GM19238 (cell line): ENCODE results near the gene ZNF691.
"Not testable (repeated sequence)": the region's sequence is repeated elsewhere in the genome, so short reads cannot be mapped to it uniquely, and the experiment has no call there.

ENCODE experiments used
- DNase-seq: peaks from one replicate; pipeline ENCODE4 v3.0.0; 2011; ENCODE audit warnings: low spot score; ENCODE audit not compliant: insufficient read length

ZNF691 gene

GRCh38 chr1:42846257-42847110 is at the start of gene ZNF691:
ZNF691 (plus strand) TSS chr1:42846613; CDS start chr1:42849659, 3,046 bp downstream.
- peak; percentile 92 for DNase-seq

DNA sequence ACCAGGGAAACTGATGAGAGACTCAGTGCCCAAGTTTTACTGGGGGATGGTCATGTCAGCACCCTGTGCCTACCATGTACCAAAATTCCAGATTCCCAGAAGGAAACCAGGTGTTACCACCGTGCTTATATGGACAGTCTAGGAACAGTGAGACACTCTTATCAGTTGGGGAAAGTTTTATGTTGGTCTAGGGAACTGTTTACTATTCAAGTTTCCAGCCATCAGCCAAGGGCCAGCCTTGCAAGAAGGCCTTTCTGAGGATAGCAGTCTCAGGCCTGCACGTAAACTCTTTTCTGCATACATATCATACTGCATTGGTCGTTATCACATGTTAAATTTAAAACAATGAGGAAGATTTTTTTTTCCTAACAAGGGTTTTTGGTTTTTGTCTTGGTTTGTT is 49.0 kb upstream of the ZNF691 start:
- no peak for DNase-seq

DNA sequence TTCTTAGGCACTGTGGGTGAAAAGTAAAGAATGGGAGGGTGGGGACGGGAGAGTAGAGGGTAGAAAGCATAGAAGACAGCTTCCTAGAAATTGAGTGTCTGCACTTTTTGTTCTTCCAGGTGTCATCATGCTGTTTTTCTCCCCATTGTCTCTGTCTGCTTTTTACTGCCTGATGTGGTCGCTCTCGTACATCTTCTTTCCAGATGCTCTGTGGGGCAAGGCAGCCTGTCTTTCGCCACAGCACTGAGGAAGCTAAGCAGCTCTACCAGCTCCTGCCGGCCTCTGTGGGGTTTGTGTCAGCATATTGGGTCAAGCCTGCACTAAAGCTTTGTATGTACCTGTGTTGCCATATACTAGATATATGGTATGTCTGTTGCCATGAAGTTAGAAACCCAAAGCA is 48.4 kb upstream of the ZNF691 start:
- DNase-seq = no peak

GRCh38 chr1:42801832-42802473 is 44.5 kb upstream of the ZNF691 start:
- no peak for DNase-seq

GRCh38 chr1:42806171-42806570 is 40.2 kb upstream of the ZNF691 start:
- DNase-seq = no peak

- DNase-seq = no peak
Measured at GRCh38 chr1:42806593-42806992, 39.8 kb upstream of the ZNF691 start.

DNA sequence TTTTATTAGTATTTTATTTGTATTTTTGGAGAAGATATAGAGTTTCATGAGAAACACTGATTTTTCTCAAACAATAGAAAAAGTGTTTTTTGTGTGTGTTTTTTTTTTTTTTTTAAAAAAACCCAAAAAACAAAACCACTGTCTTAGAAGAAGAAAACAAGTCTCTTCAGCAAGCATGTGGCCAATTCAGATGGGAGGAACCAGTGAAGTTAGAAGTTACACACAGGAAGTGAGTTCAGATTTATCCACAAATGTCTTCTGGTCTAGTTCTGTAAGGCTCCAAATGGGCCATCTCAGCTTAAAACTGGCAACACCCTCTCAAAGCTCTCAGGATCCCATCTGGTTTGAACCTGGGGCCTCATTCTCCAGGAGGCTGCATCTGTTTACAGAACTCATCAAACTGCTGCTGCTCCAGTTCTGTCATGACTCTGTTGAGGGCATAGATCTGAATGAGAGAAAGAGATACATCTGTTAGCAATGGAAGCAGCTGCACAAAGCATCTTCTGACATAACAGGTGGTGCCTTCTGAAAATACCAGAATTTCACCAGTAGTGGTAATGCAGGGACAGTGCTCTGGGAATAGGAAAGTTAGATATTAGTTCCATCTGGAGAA is 39.3 kb upstream of the ZNF691 start:
- no peak for DNase-seq

DNA sequence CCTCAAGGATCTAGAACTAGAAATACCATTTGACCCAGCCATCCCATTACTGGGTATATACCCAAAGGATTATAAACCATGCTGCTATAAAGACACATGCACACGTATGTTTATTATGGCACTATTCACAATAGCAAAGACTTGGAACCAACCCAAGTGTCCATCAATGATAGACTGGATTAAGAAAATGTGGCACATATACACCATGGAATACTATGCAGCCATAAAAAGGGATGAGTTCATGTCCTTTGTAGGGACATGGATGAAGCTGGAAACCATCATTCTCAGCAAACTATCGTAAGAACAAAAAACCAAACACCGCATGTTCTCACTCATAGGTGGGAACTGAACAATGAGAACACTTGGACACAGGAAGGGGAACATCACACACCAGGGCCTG is 31.6 kb upstream of the ZNF691 start:
- DNase-seq = not testable (repeated sequence)

GRCh38 chr1:42815941-42816584 is 30.4 kb upstream of the ZNF691 start:
- no peak for DNase-seq

DNA sequence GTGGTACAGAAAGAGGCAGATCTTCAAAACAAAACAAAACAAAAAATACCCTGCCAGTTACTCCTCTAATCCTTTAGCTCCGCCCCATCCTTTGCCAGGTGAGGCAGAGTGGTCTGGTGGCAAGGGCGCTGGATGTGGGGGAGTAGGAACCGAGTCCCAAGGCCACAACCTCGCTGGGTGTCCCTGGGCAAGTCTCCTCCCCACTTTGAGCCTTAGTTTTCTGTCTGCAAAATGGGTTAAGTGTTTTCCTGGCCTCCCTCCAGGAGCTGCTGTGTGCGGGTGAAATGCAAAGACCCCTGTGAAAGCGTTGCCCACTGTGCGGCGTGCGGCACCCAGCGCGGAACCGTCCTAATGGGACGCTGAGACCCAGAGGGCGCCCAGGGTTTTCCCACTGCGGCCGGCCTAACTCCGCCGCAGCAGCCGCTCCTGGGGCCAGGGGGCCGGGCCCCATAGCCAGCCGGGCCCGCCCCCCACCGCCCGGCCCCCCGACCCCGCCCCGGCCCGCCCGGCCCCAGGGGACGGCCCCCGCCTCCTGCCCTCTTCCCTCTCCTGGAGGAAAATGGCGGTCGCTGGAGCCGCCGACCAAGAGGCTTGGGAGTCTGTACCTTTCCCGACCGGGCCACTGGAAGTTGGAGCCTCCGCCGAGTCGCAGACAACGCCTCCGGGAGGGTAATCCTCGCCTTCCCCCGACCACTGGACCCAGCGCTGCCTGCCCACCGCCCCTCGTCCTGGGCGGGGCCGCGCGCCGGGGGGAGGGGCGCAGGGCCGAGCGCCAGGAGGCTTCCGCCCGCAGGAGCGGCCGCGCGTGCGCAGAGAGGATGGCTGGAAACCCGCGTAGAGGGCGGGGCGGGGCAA is 29.6 kb upstream of the ZNF691 start, which contains the start of the genes ERMAP and SVBP:
ERMAP (plus strand) TSS at position 538 of the 855 bp plus-strand sequence. CDS start 13,327 bp downstream, outside the sequence.
SVBP (minus strand) TSS at position 813 of the 855 bp plus-strand sequence. CDS start 853 bp downstream, outside the sequence.
- DNase-seq = peak; percentile 90

- no peak for DNase-seq
Measured at GRCh38 chr1:42817440-42817767, 29.0 kb upstream of the ZNF691 start.

GRCh38 chr1:42817976-42818375 is 28.4 kb upstream of the ZNF691 start:
- no peak for DNase-seq

- DNase-seq = no peak
Measured at GRCh38 chr1:42820813-42821212, 25.6 kb upstream of the ZNF691 start.

DNA sequence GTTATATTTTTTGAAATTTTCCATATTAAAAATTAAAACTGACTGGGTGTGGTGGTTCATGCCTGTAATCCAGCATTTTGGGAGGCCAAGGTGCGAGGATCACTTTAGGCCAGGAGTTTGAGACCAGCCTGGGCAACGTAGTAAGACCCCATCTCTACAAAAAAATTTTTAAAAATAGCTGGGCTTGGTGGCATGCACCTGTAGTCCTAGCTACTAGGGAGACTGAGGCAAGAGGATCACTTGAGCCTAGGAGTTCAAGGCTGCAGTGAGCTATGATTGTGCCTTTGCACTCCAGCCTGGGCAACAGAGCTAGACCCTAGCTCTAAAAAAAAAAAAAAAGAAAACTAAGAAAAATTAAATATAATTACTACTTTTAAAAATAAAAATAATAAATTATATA is 24.7 kb upstream of the ZNF691 start:
- no peak for DNase-seq

- no peak for DNase-seq
Measured at GRCh38 chr1:42822800-42823392, 23.5 kb upstream of the ZNF691 start.

GRCh38 chr1:42824481-42825035 is 21.9 kb upstream of the ZNF691 start:
- DNase-seq = no peak

- DNase-seq = no peak
Measured at GRCh38 chr1:42825036-42825851, 21.2 kb upstream of the ZNF691 start.

- DNase-seq = no peak
Measured at GRCh38 chr1:42830631-42831030, 15.8 kb upstream of the ZNF691 start.

GRCh38 chr1:42831273-42831672 is 15.1 kb upstream of the ZNF691 start:
- no peak for DNase-seq
